Measurements from ENCODE around the gene SLC45A1. TPM values are rescaled to one million over a fixed set of nuclear protein-coding genes. Genes with fewer than 3 reads are reported as not detected.

SLC45A1 gene
- total and polyA plus RNA-seq, 9 of the 15 experiments (the other 6 are each of a cell fraction or from before 2014, with no cell fraction given): not detected

DNA sequence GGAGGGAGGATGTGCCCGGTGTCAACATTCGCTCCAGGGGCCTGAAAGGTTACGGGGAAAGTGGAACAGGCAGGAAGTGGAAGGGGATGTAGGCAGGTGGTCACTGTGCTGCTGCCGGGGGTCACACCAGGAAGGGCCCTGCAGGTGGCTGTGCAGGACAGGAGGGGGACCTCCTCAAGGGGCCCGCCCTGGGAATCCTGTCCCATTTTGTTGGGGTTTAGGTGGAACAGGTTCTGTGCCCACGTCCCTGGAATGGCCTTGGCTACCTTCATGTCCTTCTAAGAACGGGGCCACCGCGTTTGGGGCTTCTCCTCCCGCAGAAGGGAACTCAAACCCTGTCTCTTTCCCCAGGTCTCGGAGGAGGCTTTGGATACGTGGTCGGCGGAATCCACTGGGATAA is 11.9 kb downstream of the SLC45A1 start:
- Histone ChIP-seq H3K4me3 (no peak overlapping the region), H4K20me1 (replicated peaks; ENCODE audit: control insufficient read depth, insufficient read depth, low read length) (peaks cover 8% of the 10 kb centered on the region), H3K9me3 (replicated peaks; ENCODE audit: control insufficient read depth, insufficient read depth, low read depth, low read length) (no peaks in the 10 kb centered on the region), H3K9ac (ENCODE audit: insufficient read depth in 1 of 2, low read depth in 2 of 2, low read length in 2 of 2) (no peak overlapping the region), H3K9me1 (ENCODE audit: control insufficient read depth, insufficient read depth, low read length) (no peaks in the 10 kb centered on the region), H3K27ac (ENCODE audit: extremely low read depth, low read depth, low read length) (no peak overlapping the region), H2AFZ (ENCODE audit: low read depth, low read length) (no peak overlapping the region), H3K4me2 (ENCODE audit: insufficient read depth, low read length) (no peak overlapping the region), H3K27me3 (ENCODE audit: control insufficient read depth in 2 of 2, insufficient read depth in 2 of 2, low read length in 2 of 2) (peaks cover 68 to 94% of the 10 kb centered on the region in 2 experiments), H3K36me3 (ENCODE audit: control insufficient read depth, insufficient read depth, low read length) (no peaks in the 10 kb centered on the region), H3K79me2 (ENCODE audit: control insufficient read depth, insufficient read depth, low read length) (no peaks in the 10 kb centered on the region), H3K4me1 (replicated peaks in 1 of 2; ENCODE audit: control insufficient read depth in 2 of 2, insufficient read depth in 2 of 2, low read length in 2 of 2) (peaks cover 0 to 19% of the 10 kb centered on the region in 2 experiments; a peak in 1 of 5 replicates)
- ChIA-PET POLR2A (interaction anchor here (0.5 to 0.6 kb wide), 2 partner anchors 9 to 114 kb away, joined by 3 to 4 read pairs; no protein-coding TSS in a partner anchor), CTCF (ENCODE audit: low intra/inter-chr PET ratio) (no interaction called here)
- intact Hi-C loops (cut with micrococcal nuclease) (no loop called here), in situ Hi-C loops (cut with MboI) (no loop called here)
- FAIRE-seq (no peak), ATAC-seq (no peak; the same call in 2 of the 3 replicates), DNase-seq (ENCODE audit: extremely low read depth in 1 of 4, low spot score in 3 of 4) (no peak)
- WGBS (ENCODE audit: insufficient coverage, low coverage, missing lambda C conversion rate): 3% methylated on average over 13 of the region's 14 CpGs
- TF ChIP-seq, protein P1, sequence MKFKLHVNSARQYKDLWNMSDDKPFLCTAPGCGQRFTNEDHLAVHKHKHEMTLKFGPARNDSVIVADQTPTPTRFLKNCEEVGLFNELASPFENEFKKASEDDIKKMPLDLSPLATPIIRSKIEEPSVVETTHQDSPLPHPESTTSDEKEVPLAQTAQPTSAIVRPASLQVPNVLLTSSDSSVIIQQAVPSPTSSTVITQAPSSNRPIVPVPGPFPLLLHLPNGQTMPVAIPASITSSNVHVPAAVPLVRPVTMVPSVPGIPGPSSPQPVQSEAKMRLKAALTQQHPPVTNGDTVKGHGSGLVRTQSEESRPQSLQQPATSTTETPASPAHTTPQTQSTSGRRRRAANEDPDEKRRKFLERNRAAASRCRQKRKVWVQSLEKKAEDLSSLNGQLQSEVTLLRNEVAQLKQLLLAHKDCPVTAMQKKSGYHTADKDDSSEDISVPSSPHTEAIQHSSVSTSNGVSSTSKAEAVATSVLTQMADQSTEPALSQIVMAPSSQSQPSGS (CRISPR knock-in tag; IDR thresholded peaks at IDR 0.05): no peak
- TF ChIP-seq, protein P2, sequence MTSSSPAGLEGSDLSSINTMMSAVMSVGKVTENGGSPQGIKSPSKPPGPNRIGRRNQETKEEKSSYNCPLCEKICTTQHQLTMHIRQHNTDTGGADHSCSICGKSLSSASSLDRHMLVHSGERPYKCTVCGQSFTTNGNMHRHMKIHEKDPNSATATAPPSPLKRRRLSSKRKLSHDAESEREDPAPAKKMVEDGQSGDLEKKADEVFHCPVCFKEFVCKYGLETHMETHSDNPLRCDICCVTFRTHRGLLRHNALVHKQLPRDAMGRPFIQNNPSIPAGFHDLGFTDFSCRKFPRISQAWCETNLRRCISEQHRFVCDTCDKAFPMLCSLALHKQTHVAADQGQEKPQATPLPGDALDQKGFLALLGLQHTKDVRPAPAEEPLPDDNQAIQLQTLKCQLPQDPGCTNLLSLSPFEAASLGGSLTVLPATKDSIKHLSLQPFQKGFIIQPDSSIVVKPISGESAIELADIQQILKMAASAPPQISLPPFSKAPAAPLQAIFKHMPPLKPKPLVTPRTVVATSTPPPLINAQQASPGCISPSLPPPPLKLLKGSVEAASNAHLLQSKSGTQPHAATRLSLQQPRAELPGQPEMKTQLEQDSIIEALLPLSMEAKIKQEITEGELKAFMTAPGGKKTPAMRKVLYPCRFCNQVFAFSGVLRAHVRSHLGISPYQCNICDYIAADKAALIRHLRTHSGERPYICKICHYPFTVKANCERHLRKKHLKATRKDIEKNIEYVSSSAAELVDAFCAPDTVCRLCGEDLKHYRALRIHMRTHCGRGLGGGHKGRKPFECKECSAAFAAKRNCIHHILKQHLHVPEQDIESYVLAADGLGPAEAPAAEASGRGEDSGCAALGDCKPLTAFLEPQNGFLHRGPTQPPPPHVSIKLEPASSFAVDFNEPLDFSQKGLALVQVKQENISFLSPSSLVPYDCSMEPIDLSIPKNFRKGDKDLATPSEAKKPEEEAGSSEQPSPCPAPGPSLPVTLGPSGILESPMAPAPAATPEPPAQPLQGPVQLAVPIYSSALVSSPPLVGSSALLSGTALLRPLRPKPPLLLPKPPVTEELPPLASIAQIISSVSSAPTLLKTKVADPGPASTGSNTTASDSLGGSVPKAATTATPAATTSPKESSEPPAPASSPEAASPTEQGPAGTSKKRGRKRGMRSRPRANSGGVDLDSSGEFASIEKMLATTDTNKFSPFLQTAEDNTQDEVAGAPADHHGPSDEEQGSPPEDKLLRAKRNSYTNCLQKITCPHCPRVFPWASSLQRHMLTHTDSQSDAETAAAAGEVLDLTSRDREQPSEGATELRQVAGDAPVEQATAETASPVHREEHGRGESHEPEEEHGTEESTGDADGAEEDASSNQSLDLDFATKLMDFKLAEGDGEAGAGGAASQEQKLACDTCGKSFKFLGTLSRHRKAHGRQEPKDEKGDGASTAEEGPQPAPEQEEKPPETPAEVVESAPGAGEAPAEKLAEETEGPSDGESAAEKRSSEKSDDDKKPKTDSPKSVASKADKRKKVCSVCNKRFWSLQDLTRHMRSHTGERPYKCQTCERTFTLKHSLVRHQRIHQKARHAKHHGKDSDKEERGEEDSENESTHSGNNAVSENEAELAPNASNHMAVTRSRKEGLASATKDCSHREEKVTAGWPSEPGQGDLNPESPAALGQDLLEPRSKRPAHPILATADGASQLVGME (CRISPR knock-in tag; IDR thresholded peaks at IDR 0.05): no peak
- no peak for TF ChIP-seq ARHGAP35 (IDR thresholded peaks at IDR 0.05; ENCODE audit: partially characterized antibody)
- no peak for TF ChIP-seq CBFB (CRISPR knock-in tag; IDR thresholded peaks at IDR 0.05)
- no peak for TF ChIP-seq RCOR1 (IDR thresholded peaks at IDR 0.05; ENCODE audit: borderline replicate concordance in 1 of 2, low read depth in 2 of 2, low read length in 2 of 2)
- no peak for TF ChIP-seq ARID3A (IDR thresholded peaks at IDR 0.05; ENCODE audit: borderline replicate concordance, low read depth, low read length)
- TF ChIP-seq POLR2AphosphoS2 (IDR thresholded peaks at IDR 0.05; ENCODE audit: low read length): no peak
- no peak for TF ChIP-seq MIER1 (IDR thresholded peaks at IDR 0.05; ENCODE audit: low read depth)
- TF ChIP-seq THRAP3 (IDR thresholded peaks at IDR 0.05; ENCODE audit: borderline replicate concordance): no peak
- BruUV-seq (replicated peaks): no TSS peak

Data from K562 (cell line).